Endodermal cell (in vitro differentiated cells): ENCODE measurements around the gene TECPR1. TPM values are rescaled to one million over a fixed set of nuclear protein-coding genes. Genes with fewer than 3 reads are reported as not detected.

Source experiments
- DNase-seq: peaks from one replicate; pipeline ENCODE4 v3.0.0-alpha.2; 2017
- H3K27ac ChIP-seq: 2 replicates; pipeline ENCODE4 v1.5.1; 2013; ENCODE audit warnings: mild to moderate bottlenecking, low read depth, low read length, moderate library complexity
- H3K27me3 ChIP-seq: 2 replicates; pipeline ENCODE4 v1.6.1; 2013; ENCODE audit warnings: mild to moderate bottlenecking, low read length, moderate library complexity; ENCODE audit not compliant: insufficient read depth, control insufficient read depth, poor library complexity, severe bottlenecking
- H3K36me3 ChIP-seq: 2 replicates; pipeline ENCODE4 v1.7.0; 2013; ENCODE audit warnings: mild to moderate bottlenecking, low read length, moderate library complexity; ENCODE audit not compliant: control insufficient read depth, insufficient read depth
- H3K4me1 ChIP-seq: one replicate; pipeline ENCODE4 v1.7.0; 2013; ENCODE audit warnings: low read length; ENCODE audit not compliant: control insufficient read depth, insufficient read depth
- H3K4me3 ChIP-seq: 2 replicates; pipeline ENCODE4 v1.5.1; 2013; ENCODE audit warnings: mild to moderate bottlenecking, low read length, moderate library complexity
- H3K9ac ChIP-seq: 2 replicates; pipeline ENCODE4 v1.6.1; 2013; ENCODE audit warnings: mild to moderate bottlenecking, low read length, moderate library complexity; ENCODE audit not compliant: poor library complexity, severe bottlenecking; ENCODE audit errors: extremely low read depth
- H3K9me3 ChIP-seq: 2 replicates; pipeline ENCODE4 v1.6.1; 2013; ENCODE audit warnings: mild to moderate bottlenecking, low read length, moderate library complexity; ENCODE audit not compliant: control insufficient read depth
- H3K27ac Mint-ChIP-seq: 2 replicates; pipeline ENCODE4 v1.8.0; 2020; ENCODE audit warnings: mixed read lengths
- H3K27me3 Mint-ChIP-seq: 2 replicates; pipeline ENCODE4 v1.8.0; 2021; ENCODE audit warnings: mild to moderate bottlenecking, mixed read lengths; ENCODE audit not compliant: insufficient read depth
- H3K36me3 Mint-ChIP-seq: 2 replicates; pipeline ENCODE4 v1.8.0; 2020; ENCODE audit warnings: low read depth, mixed read lengths
- H3K4me1 Mint-ChIP-seq: 2 replicates; pipeline ENCODE4 v1.8.0; 2020; ENCODE audit warnings: mixed read lengths
- H3K4me3 Mint-ChIP-seq: 2 replicates; pipeline ENCODE4 v1.8.0; 2020; ENCODE audit warnings: mild to moderate bottlenecking, moderate library complexity, mixed read lengths
- H3K9me3 Mint-ChIP-seq: 2 replicates; pipeline ENCODE4 v1.8.0; 2020; ENCODE audit warnings: mild to moderate bottlenecking, mixed read lengths
- CTCF ChIP-seq: fragments of 200-600 bp; sonication (generic); conservative IDR thresholded peaks from 2 replicates; pipeline ENCODE4 v1.5.0; 2021; ENCODE audit warnings: antibody characterized with exemption, mild to moderate bottlenecking
- WGBS, 2 experiments: methylation state at CpG; one replicate each; pipeline versions ENCODE4 v1.1.5 to v1.1.7; 2013; ENCODE audit warnings: missing lambda C conversion rate in 2 of 2, mixed read lengths in 1 of 2; ENCODE audit not compliant: insufficient coverage in 1 of 2, insufficient read length in 1 of 2; 5-methylcytosine and 5-hydroxymethylcytosine counted together
- total RNA-seq, 2 donors: library from RNA; stranded (reverse); fragmentation: NEBNext Ultra II Directional in 1 of 2; extraction: Animal tissue kit (Norgen Biotek cat#: 25700) in 1 of 2; gene quantifications; 2 replicates in 1 of 2; 3 replicates in 1 of 2; pipeline ENCODE4 v1.2.1, GENCODE V29; 2021

Gene TECPR1
- total RNA-seq, 2 donors from 2014 or later = 27.2 to 32.0 TPM

GRCh38 chr7:98257701-98258100, 5.7 kb upstream of the TECPR1 start:
- Histone ChIP-seq H3K9ac (no peak overlapping the region), H3K36me3 (peaks cover 5% of the 10 kb centered on the region), H3K27me3 (no peaks in the 10 kb centered on the region), H3K27ac (no peak overlapping the region), H3K4me1 (no peaks in the 10 kb centered on the region), H3K9me3 (peaks cover 8% of the 10 kb centered on the region), H3K4me3 (no peak overlapping the region)
- Mint-ChIP-seq H3K4me3 (no peak overlapping the region), H3K27me3 (no peaks in the 10 kb centered on the region), H3K4me1 (peaks cover 5% of the 10 kb centered on the region), H3K9me3 (peaks cover 6% of the 10 kb centered on the region), H3K27ac (no peak overlapping the region), H3K36me3 (peaks cover 45% of the 10 kb centered on the region)
- DNase-seq = no peak
- TF ChIP-seq CTCF = no peak
- 84 to 88% methylated on average over 5 to 6 of the region's 6 CpGs for WGBS, 2 experiments

- Histone ChIP-seq H3K4me3 (no peak overlapping the region), H3K27ac (no peak overlapping the region), H3K9ac (no peak overlapping the region), H3K4me1 (no peaks in the 10 kb centered on the region), H3K9me3 (peaks cover 4% of the 10 kb centered on the region), H3K27me3 (no peaks in the 10 kb centered on the region), H3K36me3 (peaks cover 5% of the 10 kb centered on the region)
- no peaks in the 10 kb centered on the region for H3K27me3 Mint-ChIP-seq
- H3K36me3 Mint-ChIP-seq = peaks cover 35% of the 10 kb centered on the region
- no peak for TF ChIP-seq CTCF
- WGBS, 2 experiments = 91 to 97% methylated on average over 5 to 7 of the region's 7 CpGs
- peaks cover 1% of the 10 kb centered on the region for H3K9me3 Mint-ChIP-seq
- no peak for DNase-seq
- peaks cover 8% of the 10 kb centered on the region for H3K4me1 Mint-ChIP-seq
- H3K27ac Mint-ChIP-seq = no peak overlapping the region
- no peak overlapping the region for H3K4me3 Mint-ChIP-seq
Measured at GRCh38 chr7:98256431-98256830, 4.4 kb upstream of the TECPR1 start.

- WGBS, 2 experiments = 90 to 94% methylated on average over 9 to 11 of the region's 11 CpGs
- TF ChIP-seq CTCF = no peak
- no peak overlapping the region for H3K27ac Mint-ChIP-seq
- DNase-seq = no peak
- H3K9me3 Mint-ChIP-seq = no peaks in the 10 kb centered on the region
- H3K36me3 ChIP-seq = no peaks in the 10 kb centered on the region
- no peak overlapping the region for H3K4me3 ChIP-seq
- no peaks in the 10 kb centered on the region for H3K27me3 ChIP-seq
- no peak overlapping the region for H3K27ac ChIP-seq
- H3K27me3 Mint-ChIP-seq = no peaks in the 10 kb centered on the region
- no peak overlapping the region for H3K4me3 Mint-ChIP-seq
- peaks cover 18% of the 10 kb centered on the region for H3K4me1 Mint-ChIP-seq
- no peaks in the 10 kb centered on the region for H3K9me3 ChIP-seq
- H3K4me1 ChIP-seq = peaks cover 5% of the 10 kb centered on the region
- H3K9ac ChIP-seq = no peak overlapping the region
- H3K36me3 Mint-ChIP-seq = peaks cover 23% of the 10 kb centered on the region
Measured at GRCh38 chr7:98254951-98255610, 3.0 kb upstream of the TECPR1 start.
